ENCODE measurements around the gene NDUFAF8.

DNA sequence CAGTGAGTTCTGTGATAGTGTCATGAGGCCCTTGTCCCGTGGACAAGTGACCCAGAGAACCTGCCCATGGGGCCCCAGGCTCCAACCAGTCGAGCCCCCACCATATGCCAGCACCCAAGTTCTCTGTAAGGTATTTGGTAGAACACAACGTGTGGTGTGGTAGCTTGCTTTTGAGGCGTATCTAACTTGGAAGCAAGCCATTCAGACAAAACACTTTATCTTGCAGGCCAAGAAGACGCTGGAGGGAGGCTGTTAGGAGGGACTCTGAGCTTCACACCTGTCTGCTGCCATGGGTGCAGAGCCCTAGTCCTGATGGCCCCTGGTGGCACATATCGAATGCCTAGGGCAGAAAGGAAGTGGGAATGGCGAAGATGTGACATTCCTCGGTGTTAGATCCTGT, 1.6 kb downstream of the NDUFAF8 start:
- TF ChIP-seq EZH2 (IDR thresholded peaks at IDR 0.05; ENCODE audit: borderline replicate concordance, low read depth, low read length, poor library complexity, severe bottlenecking) (no peak), CTCF (conservative IDR thresholded peaks at IDR 0.05; ENCODE audit: low read depth, low read length) (no peak)
